GM18870 (cell line): ENCODE measurements around the gene FNIP2.

Experiments
- ATAC-seq: cut with Tn5 transposase; IDR thresholded peaks from one replicate; pipeline ENCODE4 v1.9.1; 2021; ENCODE audit warnings: moderate library complexity; ENCODE audit not compliant: unreplicated experiment

The FNIP2 gene

GRCh38 chr4:158835226-158836001 lies 66.6 kb downstream of the FNIP2 start:
- no peak for ATAC-seq

- no peak for ATAC-seq
These were observed 67.2 kb downstream of the FNIP2 start for GRCh38 chr4:158836002-158836369.

- no peak for ATAC-seq
These were observed 68.1 kb downstream of the FNIP2 start for GRCh38 chr4:158836828-158837449.

GRCh38 chr4:158837527-158838141 lies 68.8 kb downstream of the FNIP2 start:
- ATAC-seq, result no peak

GRCh38 chr4:158840131-158840530 lies 71.3 kb downstream of the FNIP2 start:
- ATAC-seq, result no peak

GRCh38 chr4:158841540-158841939 lies 72.7 kb downstream of the FNIP2 start:
- no peak for ATAC-seq

- no peak for ATAC-seq
These were observed 76.7 kb downstream of the FNIP2 start for GRCh38 chr4:158845311-158846041.

- ATAC-seq, result no peak
These were observed 78.7 kb downstream of the FNIP2 start for GRCh38 chr4:158847535-158847934.

- ATAC-seq, result no peak
These were observed 80.9 kb downstream of the FNIP2 start for GRCh38 chr4:158849681-158850080.

GRCh38 chr4:158850371-158850770 lies 81.5 kb downstream of the FNIP2 start:
- peak; percentile 47 for ATAC-seq

- ATAC-seq, result peak; percentile 35
These were observed 82.2 kb downstream of the FNIP2 start for GRCh38 chr4:158850800-158851644.

- no peak for ATAC-seq
These were observed 85.4 kb downstream of the FNIP2 start for GRCh38 chr4:158854236-158854635.

GRCh38 chr4:158856852-158857251 lies 88.0 kb downstream of the FNIP2 start:
- peak; percentile 67 for ATAC-seq

- no peak for ATAC-seq
These were observed 89.1 kb downstream of the FNIP2 start for GRCh38 chr4:158857951-158858350.

- ATAC-seq, result no peak
These were observed 89.8 kb downstream of the FNIP2 start for GRCh38 chr4:158858410-158859199.

- no peak for ATAC-seq
These were observed 90.8 kb downstream of the FNIP2 start for GRCh38 chr4:158859661-158860060.

- peak; percentile 72 for ATAC-seq
These were observed 92.0 kb downstream of the FNIP2 start for GRCh38 chr4:158860856-158861255.

GRCh38 chr4:158861281-158861680 lies 92.5 kb downstream of the FNIP2 start:
- peak; percentile 32 for ATAC-seq

GRCh38 chr4:158861766-158862165 lies 92.9 kb downstream of the FNIP2 start:
- ATAC-seq, result no peak

GRCh38 chr4:158863296-158863695 lies 94.5 kb downstream of the FNIP2 start:
- no peak for ATAC-seq
